ENCODE data around the gene SAMD4B. TPM values are rescaled to one million over a fixed set of nuclear protein-coding genes. Genes with fewer than 3 reads are reported as not detected.
"Not testable (repeated sequence)": the region's sequence is repeated elsewhere in the genome, so short reads cannot be mapped to it uniquely, and the experiment has no call there.

Gene SAMD4B
- total RNA-seq, 1 donor = 85.0 TPM

DNA sequence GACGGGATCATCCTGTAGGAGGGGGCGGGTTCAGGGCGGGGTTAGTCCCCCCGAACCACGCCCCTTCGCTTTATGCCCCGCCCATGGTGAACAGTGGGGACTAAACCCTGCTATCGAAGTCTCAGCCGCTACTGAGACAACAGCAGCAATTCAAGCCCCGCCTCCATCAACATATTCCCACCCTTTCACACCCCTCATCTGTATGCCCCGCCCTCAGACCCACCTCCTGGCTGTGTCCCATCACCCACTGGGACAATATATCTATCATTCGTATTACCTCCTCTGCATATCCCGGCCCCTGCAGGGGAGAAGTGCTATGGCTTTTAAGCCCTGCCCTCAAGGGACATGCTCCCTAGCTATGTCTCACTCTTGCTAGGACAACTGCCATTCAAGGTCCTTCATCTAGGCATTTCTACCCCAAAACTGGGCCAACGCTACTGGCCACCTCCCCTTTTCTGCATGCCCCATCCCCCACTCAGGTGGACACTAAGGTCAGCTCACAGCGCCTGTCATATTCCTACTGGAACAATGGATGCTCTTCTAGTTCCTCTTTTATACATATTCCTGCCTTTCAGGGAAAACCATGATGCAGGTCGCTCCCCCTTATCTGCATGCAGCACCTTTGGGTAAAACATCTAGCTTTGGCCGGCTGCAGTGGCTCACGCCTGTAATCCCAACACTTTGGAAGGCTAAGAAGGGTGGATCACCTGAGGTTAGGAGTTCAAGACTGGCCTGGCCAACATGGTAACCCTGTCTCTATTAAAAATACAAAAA, 33.5 kb upstream of the SAMD4B start:
- Histone ChIP-seq H4K20me1 (ENCODE audit: insufficient read depth, low read length) (no peaks in the 10 kb centered on the region), H3K36me3 (ENCODE audit: insufficient read depth, low read length) (no peaks in the 10 kb centered on the region), H3K9me3 (ENCODE audit: low read depth, low read length) (no peaks in the 10 kb centered on the region), H3K4me2 (ENCODE audit: insufficient read depth, low read length) (no peak overlapping the region), H3K27me3 (ENCODE audit: insufficient read depth, low read length) (peaks cover 38% of the 10 kb centered on the region), H2AFZ (ENCODE audit: low read length) (no peak overlapping the region), H3K27ac (ENCODE audit: low read depth, low read length) (no peak overlapping the region), H3K79me2 (ENCODE audit: insufficient read depth, low read length) (no peaks in the 10 kb centered on the region), H3K4me3 (ENCODE audit: insufficient read depth, low read length) (no peak overlapping the region), H3K4me1 (ENCODE audit: insufficient read depth, low read length) (no peaks in the 10 kb centered on the region)
- TF ChIP-seq, protein P1, sequence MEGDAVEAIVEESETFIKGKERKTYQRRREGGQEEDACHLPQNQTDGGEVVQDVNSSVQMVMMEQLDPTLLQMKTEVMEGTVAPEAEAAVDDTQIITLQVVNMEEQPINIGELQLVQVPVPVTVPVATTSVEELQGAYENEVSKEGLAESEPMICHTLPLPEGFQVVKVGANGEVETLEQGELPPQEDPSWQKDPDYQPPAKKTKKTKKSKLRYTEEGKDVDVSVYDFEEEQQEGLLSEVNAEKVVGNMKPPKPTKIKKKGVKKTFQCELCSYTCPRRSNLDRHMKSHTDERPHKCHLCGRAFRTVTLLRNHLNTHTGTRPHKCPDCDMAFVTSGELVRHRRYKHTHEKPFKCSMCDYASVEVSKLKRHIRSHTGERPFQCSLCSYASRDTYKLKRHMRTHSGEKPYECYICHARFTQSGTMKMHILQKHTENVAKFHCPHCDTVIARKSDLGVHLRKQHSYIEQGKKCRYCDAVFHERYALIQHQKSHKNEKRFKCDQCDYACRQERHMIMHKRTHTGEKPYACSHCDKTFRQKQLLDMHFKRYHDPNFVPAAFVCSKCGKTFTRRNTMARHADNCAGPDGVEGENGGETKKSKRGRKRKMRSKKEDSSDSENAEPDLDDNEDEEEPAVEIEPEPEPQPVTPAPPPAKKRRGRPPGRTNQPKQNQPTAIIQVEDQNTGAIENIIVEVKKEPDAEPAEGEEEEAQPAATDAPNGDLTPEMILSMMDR (IDR thresholded peaks at IDR 0.05; ENCODE audit: extremely low read depth, low read depth, low read length) = no peak
- DNase-seq (ENCODE audit: insufficient read length, low spot score, missing footprints) = peak; percentile 52

DNA sequence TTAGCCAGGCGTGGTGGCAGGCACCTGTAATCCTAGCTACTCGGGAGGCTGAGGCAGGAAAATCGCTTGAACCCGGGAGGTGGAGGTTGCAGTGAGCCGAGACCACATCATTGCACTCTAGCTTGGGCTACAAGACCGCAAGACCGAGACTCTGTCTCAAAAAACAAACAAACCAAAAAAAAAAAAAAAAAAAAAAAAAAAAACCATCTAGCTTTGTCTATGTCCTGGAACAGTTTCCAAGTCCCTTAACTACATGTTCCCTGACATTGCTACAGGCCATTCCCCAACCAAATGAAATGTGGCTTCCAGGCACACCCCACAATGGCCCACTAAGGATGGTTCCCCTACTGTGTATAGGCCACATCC, 32.9 kb upstream of the SAMD4B start:
- H2AFZ ChIP-seq (ENCODE audit: low read length); H4K20me1 ChIP-seq (ENCODE audit: insufficient read depth, low read length); H3K4me3 ChIP-seq (ENCODE audit: insufficient read depth, low read length); H3K27ac ChIP-seq (ENCODE audit: low read depth, low read length); H3K4me2 ChIP-seq (ENCODE audit: insufficient read depth, low read length); H3K79me2 ChIP-seq (ENCODE audit: insufficient read depth, low read length); H3K36me3 ChIP-seq (ENCODE audit: insufficient read depth, low read length); H3K4me1 ChIP-seq (ENCODE audit: insufficient read depth, low read length); H3K9me3 ChIP-seq (ENCODE audit: low read depth, low read length): not testable (repeated sequence)
- peak; percentile 35 for DNase-seq (ENCODE audit: insufficient read length, low spot score, missing footprints)
- peaks cover 38% of the 10 kb centered on the region for H3K27me3 ChIP-seq (ENCODE audit: insufficient read depth, low read length)

DNA sequence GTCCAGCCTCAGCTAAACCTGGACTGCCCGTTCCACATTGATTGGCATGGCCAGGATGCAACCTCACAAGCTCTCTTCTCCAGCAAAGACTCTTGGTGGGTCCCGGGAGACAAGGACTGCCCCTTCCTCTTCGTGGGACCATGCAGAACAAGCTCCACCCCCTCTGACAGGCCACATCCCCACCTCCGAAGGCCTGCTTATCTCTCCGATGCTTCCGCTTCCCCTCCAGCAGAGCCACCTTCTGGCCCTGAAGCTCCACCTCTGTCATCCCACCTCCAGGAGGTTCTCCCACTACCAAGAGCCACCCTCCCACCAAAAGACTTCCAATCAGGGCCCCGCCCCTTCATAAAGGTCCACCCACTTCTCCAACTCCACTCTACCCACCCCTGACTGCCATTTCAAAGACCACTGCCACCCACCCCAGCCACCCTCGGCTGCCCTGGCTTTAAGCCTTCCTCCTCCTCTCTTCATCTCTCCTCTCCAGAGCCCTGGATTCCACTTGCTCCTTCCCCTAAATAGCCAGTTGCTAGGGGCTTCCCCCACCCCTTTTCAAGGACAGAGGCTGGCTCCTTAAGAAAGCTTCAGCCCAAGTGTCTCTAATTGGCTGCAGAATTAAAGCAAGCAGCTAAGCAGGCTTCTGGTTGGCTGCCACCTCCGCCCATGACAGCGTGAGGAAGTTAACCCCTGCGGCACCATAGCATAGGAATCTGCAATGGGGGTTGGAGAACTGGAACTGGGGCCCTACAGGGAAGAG, 31.5 kb upstream of the SAMD4B start:
- H3K36me3 ChIP-seq (ENCODE audit: insufficient read depth, low read length) = no peaks in the 10 kb centered on the region
- H3K4me1 ChIP-seq (ENCODE audit: insufficient read depth, low read length) = no peaks in the 10 kb centered on the region
- H3K4me3 ChIP-seq (ENCODE audit: insufficient read depth, low read length) = no peak overlapping the region
- peak; percentile 58 for DNase-seq (ENCODE audit: insufficient read length, low spot score, missing footprints)
- no peaks in the 10 kb centered on the region for H3K79me2 ChIP-seq (ENCODE audit: insufficient read depth, low read length)
- no peak overlapping the region for H3K27ac ChIP-seq (ENCODE audit: low read depth, low read length)
- no peaks in the 10 kb centered on the region for H3K9me3 ChIP-seq (ENCODE audit: low read depth, low read length)
- no peak overlapping the region for H3K4me2 ChIP-seq (ENCODE audit: insufficient read depth, low read length)
- H2AFZ ChIP-seq (ENCODE audit: low read length) = no peak overlapping the region
- no peaks in the 10 kb centered on the region for H4K20me1 ChIP-seq (ENCODE audit: insufficient read depth, low read length)
- TF ChIP-seq, protein P1 (IDR thresholded peaks at IDR 0.05; ENCODE audit: extremely low read depth, low read depth, low read length) = no peak
- H3K27me3 ChIP-seq (ENCODE audit: insufficient read depth, low read length) = peaks cover 27% of the 10 kb centered on the region

DNA sequence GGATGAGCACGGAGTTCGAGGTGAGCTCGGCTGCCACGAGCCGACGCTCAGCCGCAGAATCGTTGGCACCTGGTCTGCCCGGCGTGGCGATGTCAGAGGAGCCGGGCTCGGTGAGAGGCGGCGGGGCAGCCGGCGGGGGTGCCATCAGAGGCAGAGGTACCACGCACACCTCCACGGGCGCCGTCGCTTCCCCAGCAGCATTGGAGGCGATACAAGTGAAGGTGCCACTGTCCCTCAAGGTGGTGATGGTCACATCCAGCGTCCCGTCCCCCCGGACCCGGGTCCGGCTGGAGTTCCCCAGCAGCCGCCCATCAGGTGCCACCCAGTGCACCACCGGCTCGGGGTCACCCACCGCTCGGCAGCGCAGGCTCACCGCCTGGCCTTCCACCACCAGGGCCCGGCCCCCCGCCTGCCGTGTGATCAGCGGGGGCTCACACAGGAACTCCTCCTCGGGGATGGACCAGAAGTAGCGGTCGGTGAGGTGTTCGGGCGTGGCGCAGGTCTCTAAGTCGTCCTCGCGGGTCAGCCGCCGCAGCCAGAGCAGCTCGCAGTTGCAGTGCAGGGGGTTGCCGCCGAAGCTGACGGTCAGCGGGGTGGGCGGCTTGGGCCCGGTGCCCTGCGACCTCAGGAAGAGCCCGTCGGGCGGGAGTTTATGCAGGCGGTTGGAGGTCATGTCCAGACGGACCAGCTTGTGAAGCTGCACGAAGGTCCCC, 28.0 kb upstream of the SAMD4B start:
- Histone ChIP-seq H3K4me3 (ENCODE audit: insufficient read depth, low read length) (no peak overlapping the region), H3K4me2 (ENCODE audit: insufficient read depth, low read length) (no peak overlapping the region), H3K27me3 (ENCODE audit: insufficient read depth, low read length) (peaks cover 1% of the 10 kb centered on the region), H4K20me1 (ENCODE audit: insufficient read depth, low read length) (no peaks in the 10 kb centered on the region), H3K9me3 (ENCODE audit: low read depth, low read length) (no peaks in the 10 kb centered on the region), H3K36me3 (ENCODE audit: insufficient read depth, low read length) (no peaks in the 10 kb centered on the region), H3K79me2 (ENCODE audit: insufficient read depth, low read length) (no peaks in the 10 kb centered on the region), H3K4me1 (ENCODE audit: insufficient read depth, low read length) (no peaks in the 10 kb centered on the region), H3K27ac (ENCODE audit: low read depth, low read length) (no peak overlapping the region), H2AFZ (ENCODE audit: low read length) (no peak overlapping the region)
- TF ChIP-seq, protein P1 (IDR thresholded peaks at IDR 0.05; ENCODE audit: extremely low read depth, low read depth, low read length) = no peak
- no peak for DNase-seq (ENCODE audit: insufficient read length, low spot score, missing footprints)

Measured in osteoblast (primary cell).